Stimulated activated CD4-positive, alpha-beta T cell treated with anti-CD3 and anti-CD28 coated beads, Interleukin-12 subunit alpha, Interleukin-12 subunit beta, amount 100 ng/mL, for 24 hours (primary cell): ENCODE measurements around the gene KCNQ2.

Experiments used
- DNase-seq, 2 experiments: peaks; one replicate each; pipeline ENCODE4 v3.0.0-alpha.2; 2020; ENCODE audit warnings: low read depth in 2 of 2

KCNQ2 gene

DNA sequence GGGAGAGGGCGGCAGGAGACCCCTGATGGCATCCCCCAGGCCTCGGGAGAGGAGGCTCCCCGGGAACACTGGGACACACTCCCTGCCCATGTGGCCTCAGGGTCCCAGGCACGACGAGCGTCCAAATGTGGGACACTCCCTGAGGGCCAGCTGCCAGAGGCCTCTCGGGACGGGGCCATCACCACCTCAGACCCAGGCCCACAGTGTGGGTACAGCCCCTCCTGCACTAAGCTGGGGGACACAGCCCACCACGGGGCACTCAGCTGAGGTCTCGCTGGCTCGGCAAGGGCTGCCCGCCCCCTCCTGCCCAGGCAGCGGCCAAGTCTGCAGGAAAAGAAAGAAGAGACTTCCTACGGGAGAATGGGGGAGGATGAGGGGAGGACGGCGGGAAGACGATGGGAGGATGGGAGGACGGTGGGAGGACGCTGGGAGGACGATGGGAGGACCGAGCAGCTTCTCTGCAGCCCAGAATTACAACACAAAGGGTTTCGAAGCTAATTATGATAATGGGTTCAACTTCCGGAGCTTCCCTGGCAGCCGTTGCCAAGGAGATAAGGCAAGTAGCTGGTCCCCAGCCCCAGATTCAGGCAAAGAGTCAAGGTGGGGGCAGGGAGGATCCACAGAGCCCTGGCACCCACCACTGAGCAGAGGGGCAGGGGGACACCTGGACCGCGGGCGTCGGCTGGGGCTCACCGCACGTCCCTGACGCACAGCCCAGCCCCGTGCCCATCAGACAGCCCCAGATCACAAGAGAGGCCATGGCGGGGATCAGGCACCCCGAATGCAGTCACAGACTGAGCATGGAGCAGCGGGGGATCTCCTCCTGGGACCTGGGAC lies 17.5 kb downstream of the KCNQ2 start:
- DNase-seq = no peak

DNA sequence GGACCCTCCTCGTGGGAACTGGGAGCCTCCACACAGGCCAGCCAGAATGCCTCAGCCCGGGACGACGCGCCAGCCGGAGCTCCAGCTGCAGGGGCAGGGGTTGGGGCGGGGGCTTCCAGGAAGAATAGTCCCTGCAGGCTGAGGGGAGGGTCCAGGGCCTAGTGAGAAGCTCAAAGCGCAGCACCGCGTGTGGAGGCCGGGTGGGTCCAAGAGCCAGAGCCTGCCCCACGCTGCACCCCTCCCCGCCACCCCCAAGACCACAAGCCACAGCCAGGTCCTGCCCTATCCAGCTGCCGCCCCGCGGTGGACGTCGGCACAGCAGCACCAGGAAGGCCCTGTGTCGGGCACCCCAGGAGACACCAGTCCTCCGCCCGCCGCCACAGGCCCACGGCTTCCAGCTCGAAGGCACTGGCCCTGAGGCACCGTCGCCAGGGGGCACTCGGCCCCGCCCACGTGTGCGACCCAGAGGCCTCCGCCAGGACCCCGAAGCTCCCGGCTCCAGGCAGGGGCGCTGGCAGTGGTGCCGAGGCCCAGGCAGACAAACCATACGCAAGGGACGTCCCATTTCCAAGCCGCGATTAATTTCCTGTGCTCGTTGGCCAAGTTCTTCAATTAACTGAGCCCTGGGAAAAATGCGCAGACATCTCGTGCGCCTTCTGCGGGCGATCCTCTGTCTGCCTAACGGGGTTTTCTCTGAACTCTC lies 19.5 kb downstream of the KCNQ2 start:
- no peak for DNase-seq

DNA sequence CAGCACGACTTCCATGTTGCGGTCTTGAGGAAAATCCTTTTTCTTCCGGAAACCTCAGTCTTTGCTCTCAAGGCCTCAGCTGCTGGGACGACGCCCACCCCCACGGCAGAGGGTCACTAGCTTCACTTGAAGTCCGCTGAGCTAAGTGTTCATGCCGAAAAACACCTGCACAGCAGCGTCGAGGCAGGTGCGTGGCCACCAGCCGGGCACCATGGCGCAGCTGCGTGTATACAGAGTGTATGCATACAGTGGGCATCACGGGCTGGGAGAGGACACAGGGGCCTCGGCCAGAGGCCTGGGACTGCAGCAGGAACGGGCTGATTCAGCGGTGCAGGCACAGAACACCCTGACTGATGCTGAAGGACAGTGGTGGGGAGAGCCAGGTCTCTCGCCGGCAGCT lies 20.1 kb downstream of the KCNQ2 start:
- no peak for DNase-seq

DNA sequence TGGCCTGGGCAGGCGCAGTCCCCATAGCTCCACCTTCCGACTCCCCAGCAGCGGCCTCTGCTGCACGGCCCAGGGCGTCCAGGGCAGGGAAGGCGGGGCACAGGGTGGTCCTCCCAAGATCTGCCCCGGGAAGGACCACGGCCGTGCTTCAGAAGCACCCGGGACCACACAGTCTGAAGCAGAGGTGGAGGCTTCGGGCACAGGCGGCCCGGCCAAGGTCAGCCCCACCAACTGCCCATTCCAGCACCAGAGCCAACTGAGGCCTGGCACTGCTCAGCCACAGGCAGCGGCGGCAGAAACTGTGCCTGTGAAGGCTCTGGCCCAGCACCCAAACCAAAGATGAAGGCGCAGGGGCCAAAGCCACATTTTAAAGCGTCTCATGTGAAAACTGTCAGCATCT lies 20.6 kb downstream of the KCNQ2 start:
- no peak for DNase-seq

DNA sequence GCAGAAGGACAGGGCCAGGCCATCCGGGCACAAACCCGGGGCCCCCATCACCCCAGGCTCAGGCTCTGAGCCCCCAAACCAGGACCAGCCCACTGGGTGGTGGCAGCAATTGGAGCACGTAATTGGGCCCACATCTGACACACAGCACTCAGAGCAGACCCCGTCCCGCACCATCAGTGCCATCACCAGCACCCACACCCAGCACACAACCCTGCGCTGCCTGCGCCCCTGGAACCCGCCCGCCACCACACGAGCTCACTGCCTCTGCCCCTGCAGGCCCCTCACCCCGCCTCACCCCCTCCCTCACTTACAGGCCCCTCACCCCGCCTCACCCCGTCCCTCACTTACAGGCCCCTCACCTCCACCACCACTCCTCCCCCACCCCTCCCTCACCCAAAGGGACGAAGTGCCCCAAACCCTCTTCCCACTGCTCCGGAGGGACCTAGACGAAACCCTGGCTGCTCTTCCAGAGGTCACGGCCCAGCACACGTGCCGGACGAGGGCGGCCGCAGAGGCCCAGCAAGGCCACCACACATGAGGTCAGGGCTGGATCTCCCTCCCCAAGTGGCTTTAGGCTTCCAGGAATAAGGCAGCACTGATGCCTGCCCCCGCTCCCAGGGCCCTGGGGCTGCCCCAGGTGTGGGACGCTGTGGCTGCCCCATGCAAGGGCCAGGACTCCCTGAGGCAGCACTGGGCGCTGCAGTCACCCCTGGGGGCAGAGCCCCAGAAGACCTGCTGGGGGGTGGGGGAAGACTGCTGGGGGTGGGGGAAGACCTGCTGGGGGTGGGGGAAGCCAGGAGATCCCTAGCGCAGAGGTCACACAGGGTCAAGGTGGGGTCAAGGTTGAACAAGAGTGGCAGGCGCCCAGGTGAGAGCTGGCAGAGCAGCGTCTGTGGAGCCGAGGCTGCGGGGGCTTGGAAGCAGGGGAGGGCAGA lies 22.4 kb downstream of the KCNQ2 start:
- DNase-seq = no peak

DNA sequence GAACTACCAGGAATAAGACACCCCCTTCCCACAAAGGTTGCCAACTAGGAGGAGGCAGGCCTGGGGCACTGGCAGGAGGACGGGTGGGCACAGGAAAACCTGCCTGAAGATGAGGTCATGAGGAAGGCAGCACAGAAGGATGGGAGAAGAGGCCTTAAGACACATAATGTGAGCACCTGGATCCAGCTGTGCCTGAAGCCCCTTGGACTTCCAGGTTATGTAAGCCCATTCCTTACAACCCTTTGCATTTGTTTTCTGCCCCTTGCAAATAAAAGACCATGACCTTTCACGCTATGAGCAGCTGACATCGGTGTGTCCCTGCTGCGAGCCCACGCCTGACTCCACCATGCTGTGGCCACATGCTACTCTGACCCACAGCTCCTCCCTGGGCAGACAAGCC lies 23.4 kb downstream of the KCNQ2 start:
- no peak for DNase-seq

DNA sequence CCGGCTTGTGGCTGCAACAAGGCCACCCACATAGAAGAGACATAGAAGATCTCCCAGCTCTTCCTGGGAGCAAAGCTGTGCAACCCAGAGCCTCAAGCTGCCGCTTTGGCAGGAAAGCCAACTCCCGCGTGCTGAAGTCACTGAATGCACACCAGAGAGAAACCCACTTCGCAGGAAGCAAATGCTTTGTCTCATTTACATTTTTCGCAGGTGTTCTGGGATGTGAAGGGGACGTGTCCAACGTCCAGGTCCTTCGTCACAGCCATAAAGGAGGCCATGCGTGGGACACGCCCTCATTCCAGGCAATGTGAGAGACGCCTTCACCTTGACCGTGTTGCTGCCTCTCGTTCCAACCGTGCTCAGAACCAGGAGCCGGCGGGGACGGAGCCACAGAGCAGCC lies 24.4 kb downstream of the KCNQ2 start:
- no peak for DNase-seq

DNA sequence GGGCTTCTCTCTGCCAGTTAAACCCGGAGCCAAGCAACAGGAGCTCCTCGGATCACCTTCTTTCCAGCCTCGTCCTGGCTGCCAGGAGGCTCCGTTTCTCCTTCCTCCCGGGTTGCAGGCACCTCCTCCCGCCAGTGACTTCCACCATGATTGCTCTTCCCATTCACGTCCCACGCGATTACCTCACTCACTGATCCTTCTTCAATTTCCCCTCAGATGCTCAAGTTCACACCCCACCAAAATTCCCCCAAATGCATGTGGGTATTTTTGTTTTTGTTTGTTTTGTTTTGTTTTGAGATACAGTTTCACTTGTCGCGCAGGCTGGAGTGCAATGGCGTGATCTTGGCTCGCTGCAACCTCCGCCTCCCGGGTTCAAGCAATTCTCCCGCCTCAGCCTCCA lies 25.1 kb downstream of the KCNQ2 start:
- no peak for DNase-seq

DNA sequence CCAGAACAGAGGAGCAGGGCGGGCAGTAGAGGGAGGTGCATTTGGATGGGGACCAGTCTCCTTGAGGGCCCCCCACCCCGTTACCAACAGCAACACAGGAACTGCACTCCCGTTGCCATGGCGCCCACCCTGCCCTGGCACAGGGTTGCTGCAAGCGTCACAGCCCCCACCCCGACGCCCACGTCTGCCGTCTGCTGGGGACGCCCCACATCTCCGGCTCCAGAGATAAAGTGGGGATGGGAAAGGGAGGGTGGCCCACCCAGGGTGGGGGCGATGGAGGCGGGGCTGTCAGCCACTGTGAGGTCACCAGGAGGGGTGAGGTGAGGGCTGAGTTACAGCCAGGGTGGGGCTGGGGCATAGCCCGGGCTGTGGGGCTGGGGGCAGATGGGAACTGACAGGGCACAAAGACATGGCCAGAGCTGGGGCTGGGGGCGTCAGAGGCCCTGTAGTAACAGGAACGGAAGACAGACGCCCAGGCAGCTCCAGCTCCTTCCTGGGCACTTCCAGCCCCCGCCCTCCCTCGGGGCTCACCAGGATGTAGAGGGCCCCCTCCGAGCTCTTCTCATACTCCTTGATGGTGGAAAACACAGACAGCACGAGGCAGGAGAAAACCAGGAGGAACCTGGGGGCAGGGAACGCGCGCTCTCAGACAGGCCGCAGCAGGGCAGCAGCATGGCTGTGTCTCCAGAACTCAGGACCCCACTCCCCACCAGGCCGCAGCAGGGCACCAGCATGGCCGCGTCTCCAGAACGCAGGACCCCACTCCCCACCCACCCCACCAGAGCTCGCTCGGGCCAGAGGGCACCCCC lies 26.0 kb downstream of the KCNQ2 start:
- no peak for DNase-seq

DNA sequence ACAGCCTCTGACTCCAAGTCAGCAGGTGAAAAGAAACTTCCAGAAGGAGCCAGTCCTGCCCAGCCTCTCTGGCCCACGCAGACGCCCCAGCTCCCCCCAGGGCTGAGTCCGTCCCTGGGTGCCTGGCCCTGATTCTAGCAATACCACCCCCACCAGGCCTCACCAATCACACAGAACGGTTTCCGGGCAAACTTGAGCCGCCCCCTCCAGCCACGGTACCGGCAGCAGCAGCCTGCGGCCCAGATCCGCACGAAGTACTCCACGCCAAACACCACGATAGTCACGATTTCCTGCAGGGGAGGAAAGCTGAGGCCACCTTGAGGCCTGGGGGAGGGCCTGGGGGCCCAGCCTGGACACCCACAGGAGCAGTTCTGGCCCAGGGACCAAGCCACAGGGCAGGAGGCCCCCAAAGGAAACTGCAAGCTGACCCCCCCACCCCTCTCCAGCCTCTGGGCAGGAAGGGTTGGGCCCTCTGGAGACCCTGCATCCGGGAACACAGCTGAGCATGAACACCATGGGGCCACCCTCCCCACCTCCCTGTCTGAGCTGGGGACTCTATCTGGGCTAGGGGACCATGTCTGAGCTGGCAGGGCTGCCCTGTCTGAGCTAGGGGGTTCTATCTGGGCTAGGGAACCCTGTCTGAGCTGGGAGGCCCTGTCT lies 27.2 kb downstream of the KCNQ2 start:
- no peak for DNase-seq

DNA sequence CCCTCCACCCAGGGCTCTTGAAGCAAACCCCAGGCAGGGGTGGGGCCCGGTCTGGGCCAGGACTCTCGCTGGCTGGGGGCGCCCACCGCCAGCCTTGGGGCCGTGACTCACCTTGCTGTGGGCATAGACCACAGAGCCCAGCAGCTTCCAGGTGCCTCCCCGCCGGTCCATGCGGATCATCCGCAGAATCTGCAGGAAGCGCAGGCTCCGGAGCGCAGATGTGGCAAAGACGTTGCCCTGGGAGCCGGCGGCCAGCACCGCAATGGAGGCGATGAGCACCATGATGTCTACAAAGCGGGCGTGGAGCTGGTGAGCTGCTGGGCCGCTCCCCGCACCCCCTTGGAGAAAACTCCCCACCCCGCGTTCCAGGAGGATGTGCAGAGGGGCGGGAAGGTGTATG lies 27.9 kb downstream of the KCNQ2 start:
- DNase-seq = no peak

DNA sequence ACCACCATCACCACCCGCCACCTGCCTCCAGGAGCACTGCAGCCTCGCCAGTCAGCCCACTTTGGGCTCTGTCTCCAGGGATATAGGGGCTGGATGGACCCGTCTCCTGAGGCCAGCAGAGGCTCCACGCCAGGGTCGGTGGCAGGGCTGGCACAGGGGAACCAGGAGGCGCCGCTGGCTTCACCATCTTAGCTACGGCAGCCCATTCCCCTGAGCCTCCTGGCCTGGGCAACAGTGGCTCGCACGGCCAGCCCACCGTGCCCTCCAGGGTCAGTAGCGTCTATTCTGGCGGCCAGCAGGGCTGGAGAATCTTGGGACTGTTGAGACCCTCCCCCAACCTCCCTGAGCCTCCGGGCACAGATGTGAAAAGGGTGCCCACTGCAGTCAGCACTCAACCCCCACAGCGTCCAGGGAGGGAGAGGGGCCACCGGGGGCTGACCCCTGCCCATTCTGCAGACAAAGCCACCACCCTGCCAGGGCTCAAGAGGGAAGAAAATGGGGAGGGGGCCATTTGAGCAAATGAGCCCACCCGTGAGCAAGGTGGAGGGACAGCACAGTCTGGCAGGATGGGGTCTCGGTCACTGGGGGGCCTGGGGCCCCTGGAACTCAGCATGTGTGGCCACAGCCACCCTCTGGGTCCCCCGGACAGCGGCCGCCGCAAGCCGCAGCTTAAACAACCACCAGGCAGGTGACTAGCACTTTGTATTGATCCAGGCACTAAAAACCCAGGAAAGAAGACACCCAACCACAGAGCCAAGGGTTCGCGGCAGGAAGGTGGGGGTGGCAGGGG lies 28.7 kb downstream of the KCNQ2 start:
- no peak for DNase-seq

DNA sequence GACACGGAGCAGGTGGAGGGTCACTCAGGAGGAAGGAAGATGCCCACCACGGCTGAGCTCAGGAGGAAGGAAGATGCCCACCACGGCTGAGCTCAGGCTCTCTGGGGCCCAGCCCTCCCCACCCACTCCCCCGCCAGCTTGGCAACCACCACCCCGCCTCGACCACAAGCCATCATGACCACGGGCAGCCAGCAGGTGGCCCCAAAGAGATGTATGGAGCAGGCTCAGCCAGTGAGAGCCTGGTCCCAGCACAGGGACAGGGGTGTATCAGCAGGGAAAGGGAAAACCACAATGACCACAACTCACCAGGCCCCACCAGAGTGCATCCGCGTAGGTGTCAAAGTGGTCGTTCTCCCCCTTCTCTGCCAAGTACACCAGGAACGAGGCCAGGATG lies 30.4 kb downstream of the KCNQ2 start:
- DNase-seq = peak; percentile 30 to 61

DNA sequence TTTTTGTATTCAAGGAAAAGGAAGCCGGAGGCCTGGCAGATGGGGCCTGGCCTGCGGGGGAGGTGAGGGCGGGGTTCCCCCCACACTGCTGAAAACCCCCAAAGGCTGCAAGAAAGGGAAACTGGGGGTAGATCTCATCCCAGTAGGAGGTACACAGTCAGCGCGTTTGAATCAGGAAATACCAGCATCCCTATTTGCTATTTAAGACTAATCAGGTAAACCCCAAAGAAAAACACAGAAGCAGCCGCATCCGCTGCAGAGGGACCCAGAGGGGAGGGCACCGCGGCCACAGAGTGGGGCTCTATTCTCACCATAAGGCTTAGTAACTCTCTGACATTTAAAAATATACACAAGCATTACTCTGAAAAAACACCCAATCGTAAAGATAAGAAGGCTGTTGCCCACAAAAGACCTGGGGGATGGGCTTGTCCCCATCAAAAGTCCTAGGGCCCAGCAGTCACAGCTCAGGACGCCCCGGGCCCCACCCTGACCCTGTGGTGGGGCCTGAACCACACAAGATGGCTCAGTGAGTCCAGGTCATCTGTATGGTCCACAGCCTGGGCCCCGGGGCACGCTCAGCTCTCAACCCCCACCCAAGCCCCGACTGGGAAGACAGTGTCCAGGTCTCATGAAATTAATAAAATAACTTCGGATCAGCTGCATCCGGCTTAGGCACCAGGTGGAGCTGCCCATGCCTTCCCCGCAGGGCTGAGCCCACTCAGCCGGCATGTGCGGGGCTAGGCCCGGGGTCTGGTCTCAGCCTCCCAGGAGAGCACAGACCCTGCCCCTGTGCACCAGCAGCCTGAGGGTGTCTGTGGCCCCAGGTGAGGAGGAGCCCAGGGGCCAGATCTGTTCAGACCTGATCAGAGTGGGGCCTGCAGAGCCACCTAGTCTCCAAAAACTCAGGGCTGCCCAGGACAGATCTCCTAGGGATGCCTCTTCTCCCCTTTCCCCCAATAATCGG lies 31.0 kb downstream of the KCNQ2 start:
- peak in 1 of 2 experiments; percentile 12 for DNase-seq

DNA sequence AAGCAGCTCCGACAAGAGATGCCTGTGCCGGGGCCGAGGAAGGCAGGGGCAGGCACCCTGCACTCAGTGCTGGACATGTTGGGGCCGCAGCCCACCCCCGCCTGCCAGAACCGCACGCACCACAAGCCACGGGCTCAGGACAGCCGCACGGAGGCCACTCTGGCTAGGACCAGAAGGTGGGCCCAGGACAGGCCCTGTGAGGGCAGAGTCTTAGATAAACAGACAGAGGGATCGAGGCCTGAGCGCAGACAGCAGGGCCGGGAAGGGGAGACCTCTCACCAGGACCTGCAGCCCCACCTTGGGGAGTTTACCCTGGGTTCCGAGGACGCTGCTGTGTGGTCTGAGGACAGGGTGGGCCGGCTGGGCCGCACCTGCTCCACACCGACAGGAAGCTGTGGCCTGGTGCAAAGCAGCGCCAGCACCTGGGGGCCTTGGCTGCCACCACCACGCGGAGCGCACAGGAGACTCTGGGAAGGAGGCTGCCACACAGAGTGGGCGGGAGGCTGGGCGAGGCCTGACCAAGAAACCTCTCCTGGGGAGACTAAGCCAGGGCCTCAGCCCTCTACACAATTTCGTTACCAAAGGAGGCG lies 32.0 kb downstream of the KCNQ2 start:
- no peak for DNase-seq

DNA sequence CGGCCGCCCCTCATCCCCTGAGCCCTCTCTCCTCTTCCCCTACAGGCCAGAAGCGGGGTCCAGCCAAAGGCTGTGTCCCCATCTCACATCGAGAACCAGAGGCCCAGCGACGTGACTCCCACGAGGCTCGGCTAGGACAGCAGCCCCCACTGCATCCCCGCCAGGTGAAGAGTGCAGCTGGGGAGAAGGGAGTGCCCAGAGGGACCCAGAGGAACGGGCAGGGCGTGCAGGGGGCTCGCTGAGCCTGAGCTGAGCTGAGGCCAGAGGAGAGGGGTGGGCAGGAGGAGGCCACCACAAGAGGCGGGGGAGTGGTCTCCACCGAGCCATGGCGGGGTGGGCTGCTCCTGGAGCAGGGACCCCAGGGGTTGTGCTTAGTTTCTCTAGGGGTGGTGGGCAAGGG lies 32.6 kb downstream of the KCNQ2 start:
- DNase-seq = no peak

DNA sequence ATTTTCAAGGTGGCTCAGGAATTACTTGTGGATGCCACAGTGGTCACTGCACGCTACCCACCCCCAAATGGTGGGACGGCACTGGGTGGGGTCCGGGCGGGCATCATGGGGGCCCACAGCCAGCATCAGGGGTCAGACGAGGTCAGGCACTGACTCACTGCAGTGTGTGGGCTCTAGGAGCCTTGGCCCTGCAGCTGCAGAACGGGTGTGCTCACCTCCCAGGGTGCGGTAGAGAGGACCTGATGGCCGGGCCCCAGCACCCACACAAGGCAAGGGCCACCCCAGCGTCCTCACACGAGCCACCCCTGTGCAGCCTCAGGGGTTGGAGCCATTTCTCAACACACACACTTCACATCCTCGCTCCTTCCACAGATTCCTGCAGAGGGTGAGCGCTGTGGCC lies 34.3 kb downstream of the KCNQ2 start:
- no peak for DNase-seq

DNA sequence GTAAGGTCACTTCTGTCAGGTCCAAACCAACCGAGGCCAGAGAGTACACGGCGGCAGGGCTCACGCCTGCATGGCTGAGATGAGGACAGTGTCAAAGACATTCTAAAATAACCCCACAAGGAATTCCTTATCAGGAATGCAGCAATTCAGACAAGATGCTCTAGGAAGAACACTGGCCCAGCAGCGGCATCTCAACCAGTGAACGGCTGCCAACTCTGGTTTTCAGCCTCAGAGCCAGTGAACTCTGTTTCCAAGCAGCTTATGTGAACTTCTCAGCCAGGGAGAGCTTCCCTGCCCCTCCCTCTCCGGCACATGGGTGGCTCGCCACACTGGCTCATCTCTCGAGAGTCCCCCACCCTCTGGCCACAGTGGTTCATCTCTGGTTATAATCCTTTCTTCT lies 36.9 kb downstream of the KCNQ2 start:
- DNase-seq = no peak
